ENCODE results near the gene SMARCD3. TPM values are rescaled to one million over a fixed set of nuclear protein-coding genes. Genes with fewer than 3 reads are reported as not detected.
A peak's percentile ranks its signal among the peaks of the same experiment; 100 is the strongest.

Gene SMARCD3
- total and polyA plus RNA-seq, 9 of the 15 experiments (the other 6 are each of a cell fraction or from before 2014, with no cell fraction given): 0.43 to 3.6 (median 2.6) TPM

- Histone ChIP-seq H3K9ac (ENCODE audit: insufficient read depth in 1 of 2, low read depth in 2 of 2, low read length in 2 of 2) (no peak overlapping the region; a peak in 1 of 4 replicates), H3K4me2 (ENCODE audit: insufficient read depth, low read length) (no peak overlapping the region), H3K4me1 (replicated peaks in 1 of 2; ENCODE audit: control insufficient read depth in 2 of 2, insufficient read depth in 2 of 2, low read length in 2 of 2) (peaks cover 21 to 68% of the 10 kb centered on the region in 2 experiments; a peak in 4 of 5 replicates), H3K79me2 (ENCODE audit: control insufficient read depth, insufficient read depth, low read length) (no peaks in the 10 kb centered on the region), H3K36me3 (ENCODE audit: control insufficient read depth, insufficient read depth, low read length) (no peaks in the 10 kb centered on the region), H3K9me1 (ENCODE audit: control insufficient read depth, insufficient read depth, low read length) (no peaks in the 10 kb centered on the region), H3K27ac (ENCODE audit: extremely low read depth, low read depth, low read length) (no peak overlapping the region), H4K20me1 (replicated peaks; ENCODE audit: control insufficient read depth, insufficient read depth, low read length) (peaks cover 31% of the 10 kb centered on the region), H3K4me3 (no peak overlapping the region), H3K27me3 (ENCODE audit: control insufficient read depth in 2 of 2, insufficient read depth in 2 of 2, low read length in 2 of 2) (peaks cover 39 to 65% of the 10 kb centered on the region in 2 experiments), H3K9me3 (replicated peaks; ENCODE audit: control insufficient read depth, insufficient read depth, low read depth, low read length) (no peaks in the 10 kb centered on the region), H2AFZ (ENCODE audit: low read depth, low read length) (no peak overlapping the region)
- WGBS (ENCODE audit: insufficient coverage, low coverage, missing lambda C conversion rate): 41% methylated on average over 7 of the region's 7 CpGs
- in situ Hi-C loops (cut with MboI) (no loop called here), intact Hi-C loops (cut with micrococcal nuclease) (no loop called here)
- FAIRE-seq (peak; percentile 55), ATAC-seq (no peak), DNase-seq (ENCODE audit: extremely low read depth in 1 of 4, low spot score in 3 of 4) (no peak)
- CTCF ChIA-PET (ENCODE audit: low intra/inter-chr PET ratio): no interaction called here
- BruUV-seq (replicated peaks): no TSS peak
- POLR2A ChIA-PET: interaction anchor here (1.4 to 2.3 kb wide), 3 partner anchors 11 to 23 kb away, joined by 3 to 8 read pairs (median 4); no protein-coding TSS in a partner anchor
- no peak for TF ChIP-seq ILK (tag; IDR thresholded peaks at IDR 0.05; ENCODE audit: borderline replicate concordance, low read depth)
- peak; percentile 25 for TF ChIP-seq RBBP5 (IDR thresholded peaks at IDR 0.05; ENCODE audit: borderline replicate concordance, insufficient read depth, low read length, poor library complexity, severe bottlenecking)
Observed at GRCh38 chr7:151250181-151251132, 2.0 kb upstream of the SMARCD3 start.

GRCh38 chr7:151249732-151250072 lies 1.2 kb upstream of the SMARCD3 start:
- ATAC-seq (no peak), FAIRE-seq (no peak), DNase-seq (ENCODE audit: extremely low read depth in 1 of 4, low spot score in 3 of 4) (peak; percentile 53 to 65 (median 59))
- Histone ChIP-seq H4K20me1 (replicated peaks; ENCODE audit: control insufficient read depth, insufficient read depth, low read length) (peaks cover 25% of the 10 kb centered on the region; the same call in 1 of the 2 replicates), H3K4me2 (ENCODE audit: insufficient read depth, low read length) (no peak overlapping the region), H3K9me3 (replicated peaks; ENCODE audit: control insufficient read depth, insufficient read depth, low read depth, low read length) (no peaks in the 10 kb centered on the region), H3K9me1 (ENCODE audit: control insufficient read depth, insufficient read depth, low read length) (peaks cover 4% of the 10 kb centered on the region), H3K27ac (ENCODE audit: extremely low read depth, low read depth, low read length) (no peak overlapping the region), H2AFZ (ENCODE audit: low read depth, low read length) (no peak overlapping the region), H3K27me3 (ENCODE audit: control insufficient read depth in 2 of 2, insufficient read depth in 2 of 2, low read length in 2 of 2) (peaks cover 31 to 62% of the 10 kb centered on the region in 2 experiments), H3K4me1 (replicated peaks in 1 of 2; ENCODE audit: control insufficient read depth in 2 of 2, insufficient read depth in 2 of 2, low read length in 2 of 2) (peaks cover 27 to 76% of the 10 kb centered on the region in 2 experiments), H3K36me3 (ENCODE audit: control insufficient read depth, insufficient read depth, low read length) (no peaks in the 10 kb centered on the region), H3K79me2 (ENCODE audit: control insufficient read depth, insufficient read depth, low read length) (no peaks in the 10 kb centered on the region), H3K4me3 (no peak overlapping the region), H3K9ac (ENCODE audit: insufficient read depth in 1 of 2, low read depth in 2 of 2, low read length in 2 of 2) (no peak overlapping the region)
- intact Hi-C loops (cut with micrococcal nuclease): no loop called here
- ChIA-PET POLR2A (interaction anchor here (0.7 to 2.3 kb wide), 4 partner anchors 10 to 72 kb away, joined by 3 to 8 read pairs (median 5); no protein-coding TSS in a partner anchor), CTCF (ENCODE audit: low intra/inter-chr PET ratio) (no interaction called here)
- peak; percentile 26; the same call in 1 of the 2 replicates for TF ChIP-seq TFAP4 (CRISPR knock-in tag; IDR thresholded peaks at IDR 0.05; ENCODE audit: borderline replicate concordance)
- TF ChIP-seq NFIC (IDR thresholded peaks at IDR 0.05): 0 out of 2 replicates have a peak, but pooled peaks have one; percentile 2
- TF ChIP-seq FOXK1 (CRISPR knock-in tag; IDR thresholded peaks at IDR 0.05; ENCODE audit: borderline replicate concordance): no peak
- WGBS (ENCODE audit: insufficient coverage, low coverage, missing lambda C conversion rate): 5% methylated on average over 2 of the region's 5 CpGs
- in situ Hi-C loops (cut with MboI): no loop called here
- no TSS peak for BruUV-seq (replicated peaks)

Data from K562 (cell line).